ENCODE results near the gene PCDHGA6.
A peak's percentile ranks its signal among the peaks of the same experiment; 100 is the strongest.
"Not testable (repeated sequence)": the region's sequence is repeated elsewhere in the genome, so short reads cannot be mapped to it uniquely, and the experiment has no call there.

PCDHGA6 gene

GRCh38 chr5:141394401-141395187 is 20.9 kb downstream of the PCDHGA6 start:
- not testable (repeated sequence) for DNase-seq

- DNase-seq, result peak; percentile 29 to 52
Measured at GRCh38 chr5:141397756-141398551, 24.3 kb downstream of the PCDHGA6 start, which contains the start of gene PCDHGB5. PCDHGB5 (plus strand) TSS chr5:141397947; CDS start chr5:141398128, 181 bp downstream.

GRCh38 chr5:141398608-141399007 is 24.9 kb downstream of the PCDHGA6 start:
- DNase-seq, result no peak

GRCh38 chr5:141399555-141400258 is 26.0 kb downstream of the PCDHGA6 start:
- no peak for DNase-seq

- DNase-seq, result peak in 1 of 2 donors; percentile 31
Measured at GRCh38 chr5:141402553-141403243, 29.0 kb downstream of the PCDHGA6 start, which contains the start of gene PCDHGA9. PCDHGA9 (plus strand) TSS chr5:141402778; CDS start chr5:141402953, 175 bp downstream.

GRCh38 chr5:141403387-141403786 is 29.7 kb downstream of the PCDHGA6 start:
- DNase-seq, result no peak

- DNase-seq, result peak in 1 of 2 donors; percentile 51
Measured at GRCh38 chr5:141407790-141408505, 34.3 kb downstream of the PCDHGA6 start, which contains the start of gene PCDHGB6. PCDHGB6 (plus strand) TSS chr5:141408021; CDS start chr5:141408203, 182 bp downstream.

GRCh38 chr5:141409598-141410306 is 36.1 kb downstream of the PCDHGA6 start:
- no peak for DNase-seq

GRCh38 chr5:141411575-141411974 is 37.9 kb downstream of the PCDHGA6 start:
- DNase-seq, result no peak

GRCh38 chr5:141412854-141413539 is 39.3 kb downstream of the PCDHGA6 start, which contains the start of gene PCDHGA10:
PCDHGA10 (plus strand) TSS chr5:141412987; CDS start chr5:141413176, 189 bp downstream.
- DNase-seq, result peak; percentile 50 to 67

GRCh38 chr5:141413540-141414069 is 39.9 kb downstream of the PCDHGA6 start:
- DNase-seq, result no peak

- not testable (repeated sequence) for DNase-seq
Measured at GRCh38 chr5:141414548-141415274, 41.0 kb downstream of the PCDHGA6 start.

- DNase-seq, result not testable (repeated sequence)
Measured at GRCh38 chr5:141415275-141415618, 41.6 kb downstream of the PCDHGA6 start.

- DNase-seq, result peak; percentile 46 to 48
Measured at GRCh38 chr5:141417494-141418172, 43.9 kb downstream of the PCDHGA6 start, which contains the start of gene PCDHGB7. PCDHGB7 (plus strand) TSS chr5:141417677; CDS start chr5:141417860, 183 bp downstream.

GRCh38 chr5:141419074-141419880 is 45.6 kb downstream of the PCDHGA6 start:
- no peak for DNase-seq

- DNase-seq, result peak; percentile 43 to 57
Measured at GRCh38 chr5:141420855-141421488, 47.3 kb downstream of the PCDHGA6 start, which contains the start of gene PCDHGA11. PCDHGA11 (plus strand) TSS chr5:141421051; CDS start chr5:141421228, 177 bp downstream.

- DNase-seq, result no peak
Measured at GRCh38 chr5:141421489-141421855, 47.8 kb downstream of the PCDHGA6 start.
